PFSK-1 (cell line): ENCODE data around the gene ALDH16A1.

ENCODE experiments used
- FOXP2 ChIP-seq: optimal IDR thresholded peaks from 2 replicates; pipeline ENCODE3; 2011; ENCODE audit warnings: borderline replicate concordance, control low read depth, inconsistent platforms; ENCODE audit not compliant: insufficient read depth; ENCODE audit errors: extremely low read length, extremely low read depth
- POLR2AphosphoS5 ChIP-seq: IDR thresholded peaks from 2 replicates; pipeline ENCODE4 v1.6.1; 2012; ENCODE audit warnings: low read depth, mild to moderate bottlenecking, control low read depth, low read length, moderate library complexity
- REST ChIP-seq, 2 experiments: IDR thresholded peaks; 2 replicates each; pipeline versions ENCODE4 v1.6.1 to v1.8.0; 2011 to 2012; ENCODE audit warnings: low read depth in 2 of 2, low read length in 2 of 2, control low read depth in 1 of 2, inconsistent platforms in 1 of 2, mild to moderate bottlenecking in 1 of 2, moderate library complexity in 1 of 2; ENCODE audit not compliant: insufficient read depth in 1 of 2
- SIN3A ChIP-seq: IDR thresholded peaks from 2 replicates; pipeline ENCODE4 v1.6.1; 2012; ENCODE audit warnings: mild to moderate bottlenecking, low read length, moderate library complexity, borderline replicate concordance; ENCODE audit not compliant: insufficient read depth
- TAF1 ChIP-seq: IDR thresholded peaks from 2 replicates; pipeline ENCODE4 v1.6.1; 2012; ENCODE audit warnings: low read length, control low read depth, borderline replicate concordance; ENCODE audit not compliant: insufficient read depth

ALDH16A1 gene

DNA sequence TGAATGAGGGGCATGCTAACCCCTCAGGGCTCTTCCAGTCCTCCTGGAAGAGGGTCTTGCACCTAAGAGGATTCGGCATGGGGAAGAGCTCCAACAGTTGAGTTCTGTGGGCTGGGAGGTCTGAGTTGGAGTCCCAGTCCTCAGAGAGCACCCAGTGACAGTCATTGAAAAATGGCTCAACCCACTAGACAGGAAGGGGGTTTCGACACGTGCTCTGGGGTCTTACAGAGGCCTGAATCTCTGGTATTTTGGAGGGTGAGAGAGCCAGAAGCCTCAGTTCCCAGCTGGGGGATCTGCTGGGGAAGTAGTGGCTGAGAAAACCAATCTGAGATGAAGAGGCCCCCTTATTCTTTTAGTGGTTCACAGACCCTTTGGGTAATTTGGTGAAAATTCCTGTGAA is 38.8 kb upstream of the ALDH16A1 start:
- TF ChIP-seq SIN3A (no peak), TAF1 (no peak), REST (IDR thresholded peaks at IDR 0.05; ENCODE audit: insufficient read depth in 1 of 2, low read depth in 2 of 2, low read length in 2 of 2) (no peak), POLR2AphosphoS5 (no peak), FOXP2 (no peak)

DNA sequence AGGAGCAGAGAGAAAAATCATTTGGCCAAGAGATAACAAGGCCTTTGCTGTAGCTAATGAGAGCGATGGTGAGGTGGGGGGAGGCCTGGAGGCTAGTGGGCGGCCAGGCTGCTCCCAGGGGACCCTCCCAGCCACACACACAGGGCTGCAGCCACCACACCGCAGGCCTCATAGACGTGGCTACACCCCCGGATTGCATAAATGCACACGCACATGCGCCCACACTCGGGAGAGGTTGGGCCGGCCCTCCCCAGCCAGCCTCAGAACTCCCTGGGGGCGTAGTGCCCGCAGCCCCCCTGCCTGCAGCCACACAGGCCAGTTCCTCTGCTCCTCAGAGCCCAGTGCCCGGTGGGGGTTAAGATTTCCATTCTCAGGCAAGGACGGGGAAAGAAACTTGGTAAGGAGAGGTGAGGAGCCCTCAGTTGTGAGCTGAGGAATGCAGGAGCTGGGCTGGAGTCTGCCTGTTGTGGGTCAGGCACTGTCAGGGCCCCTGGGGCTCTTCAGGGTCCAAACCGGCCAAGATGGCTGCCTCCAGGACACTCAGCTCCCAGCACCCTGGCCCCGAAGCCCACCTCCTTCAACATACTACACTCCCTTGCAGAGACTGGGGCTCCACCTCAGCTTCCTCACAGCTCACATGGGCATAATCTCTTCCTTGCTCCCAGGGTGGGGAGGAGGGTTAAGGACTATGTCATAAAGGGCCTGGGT is 37.8 kb upstream of the ALDH16A1 start:
- TF ChIP-seq POLR2AphosphoS5 (no peak), FOXP2 (no peak), TAF1 (no peak), REST (IDR thresholded peaks at IDR 0.05; ENCODE audit: insufficient read depth in 1 of 2, low read depth in 2 of 2, low read length in 2 of 2) (no peak), SIN3A (no peak)

- no peak for TF ChIP-seq FOXP2
- TF ChIP-seq REST (IDR thresholded peaks at IDR 0.05; ENCODE audit: insufficient read depth in 1 of 2, low read depth in 2 of 2, low read length in 2 of 2): no peak
- no peak for TF ChIP-seq TAF1
- TF ChIP-seq POLR2AphosphoS5: no peak
Observed at GRCh38 chr19:49415810-49416200, 37.2 kb upstream of the ALDH16A1 start.

DNA sequence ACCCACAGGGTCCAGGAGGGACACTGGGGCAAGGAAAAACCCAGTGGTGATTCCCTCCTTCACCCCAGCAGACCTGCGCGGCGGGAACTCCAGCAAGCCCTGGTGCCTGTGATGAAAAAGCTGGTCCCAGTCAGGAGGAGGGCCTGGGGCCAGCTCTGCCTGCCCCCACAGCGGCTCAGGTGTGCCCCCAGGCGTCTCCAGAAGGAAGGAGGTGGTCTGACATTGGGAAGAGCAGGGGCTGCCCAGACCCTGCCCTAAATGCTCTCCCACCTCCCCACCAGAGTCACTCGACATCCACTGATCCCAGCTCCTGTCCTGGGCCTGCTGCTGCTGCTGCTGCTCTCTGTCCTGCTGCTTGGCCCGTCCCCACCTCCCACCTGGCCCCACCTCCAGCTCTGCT is 35.9 kb upstream of the ALDH16A1 start:
- TF ChIP-seq TAF1 (no peak), POLR2AphosphoS5 (no peak), SIN3A (no peak), REST (IDR thresholded peaks at IDR 0.05; ENCODE audit: insufficient read depth in 1 of 2, low read depth in 2 of 2, low read length in 2 of 2) (no peak), FOXP2 (no peak)
